Tibial nerve (tissue), 4 donors: ENCODE data around the gene ASB8.

Experiments used
- EP300 ChIP-seq, 2 donors: sonication (generic); formaldehyde crosslinking; IDR thresholded peaks; one replicate each; pipeline ENCODE4 v1.6.1; 2017; ENCODE audit warnings: antibody characterized with exemption in 2 of 2, mild to moderate bottlenecking in 1 of 2
- POLR2A ChIP-seq, 2 donors: fragments of 450-650 bp; IDR thresholded peaks; one replicate each; pipeline ENCODE4 v1.6.1; 2017; ENCODE audit warnings: antibody characterized with exemption in 2 of 2, mild to moderate bottlenecking in 2 of 2, moderate library complexity in 2 of 2
- TF ChIP-seq, protein P1 (sequence below), 5 experiments: fragments of 200-600 bp in 3 of 5; fragments of 450-650 bp in 2 of 5; sonication (generic) in 3 of 5; IDR thresholded peaks; one replicate each; pipeline ENCODE4 v1.5.1; 2016 to 2019; ENCODE audit warnings: antibody characterized with exemption in 5 of 5, mild to moderate bottlenecking in 3 of 5, moderate library complexity in 2 of 5

- TF ChIP-seq EP300 (IDR thresholded peaks at IDR 0.05) = no peak
- TF ChIP-seq, protein P1, sequence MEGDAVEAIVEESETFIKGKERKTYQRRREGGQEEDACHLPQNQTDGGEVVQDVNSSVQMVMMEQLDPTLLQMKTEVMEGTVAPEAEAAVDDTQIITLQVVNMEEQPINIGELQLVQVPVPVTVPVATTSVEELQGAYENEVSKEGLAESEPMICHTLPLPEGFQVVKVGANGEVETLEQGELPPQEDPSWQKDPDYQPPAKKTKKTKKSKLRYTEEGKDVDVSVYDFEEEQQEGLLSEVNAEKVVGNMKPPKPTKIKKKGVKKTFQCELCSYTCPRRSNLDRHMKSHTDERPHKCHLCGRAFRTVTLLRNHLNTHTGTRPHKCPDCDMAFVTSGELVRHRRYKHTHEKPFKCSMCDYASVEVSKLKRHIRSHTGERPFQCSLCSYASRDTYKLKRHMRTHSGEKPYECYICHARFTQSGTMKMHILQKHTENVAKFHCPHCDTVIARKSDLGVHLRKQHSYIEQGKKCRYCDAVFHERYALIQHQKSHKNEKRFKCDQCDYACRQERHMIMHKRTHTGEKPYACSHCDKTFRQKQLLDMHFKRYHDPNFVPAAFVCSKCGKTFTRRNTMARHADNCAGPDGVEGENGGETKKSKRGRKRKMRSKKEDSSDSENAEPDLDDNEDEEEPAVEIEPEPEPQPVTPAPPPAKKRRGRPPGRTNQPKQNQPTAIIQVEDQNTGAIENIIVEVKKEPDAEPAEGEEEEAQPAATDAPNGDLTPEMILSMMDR (IDR thresholded peaks at IDR 0.05) = no peak
- TF ChIP-seq POLR2A (IDR thresholded peaks at IDR 0.05) = no peak
Measured at GRCh38 chr12:48192861-48193260, 35.5 kb upstream of the ASB8 start.
